ENCODE measurements around the gene HS2ST1. TPM values are rescaled to one million over a fixed set of nuclear protein-coding genes. Genes with fewer than 3 reads are reported as not detected.

HS2ST1 gene
- total and polyA plus RNA-seq, 2 experiments from 2014 or later: 6.7 to 17.1 TPM

DNA sequence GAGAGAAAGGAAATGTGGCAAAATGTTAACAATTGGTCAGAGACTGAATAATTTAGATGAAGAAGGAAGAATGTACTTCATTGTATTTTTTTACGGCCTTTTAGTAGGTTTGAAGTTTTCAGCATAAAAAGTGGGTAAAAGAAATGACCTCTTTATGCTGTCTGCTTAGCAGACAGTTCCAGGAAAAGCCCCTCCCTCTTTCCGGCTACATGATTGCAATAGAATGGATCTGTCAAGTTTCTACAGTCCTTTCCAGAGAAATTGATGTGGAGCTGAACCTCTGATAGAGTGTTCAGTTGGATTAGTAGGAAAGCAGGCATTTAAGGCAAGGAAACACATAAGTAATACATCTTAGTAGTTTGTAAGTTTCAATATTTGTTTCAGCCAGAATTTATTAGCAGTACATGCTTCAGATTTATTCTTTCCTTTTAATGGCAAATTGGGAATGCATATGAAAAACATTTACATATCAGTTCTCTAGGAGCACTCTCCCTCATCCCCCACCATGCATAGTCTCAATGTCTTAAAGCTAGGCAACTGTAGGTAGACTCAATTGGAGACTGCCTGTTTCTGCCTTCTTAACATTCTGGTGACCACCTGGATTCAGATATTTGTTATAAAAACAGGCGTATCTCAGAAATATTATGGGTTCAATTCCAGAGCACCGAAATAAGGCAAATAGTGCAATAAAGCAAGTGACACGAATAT lies 36.4 kb downstream of the HS2ST1 start:
- H3K4me3 Mint-ChIP-seq: no peak overlapping the region
- 0 out of 3 replicates have a peak, but pooled peaks cover 2% of the 10 kb centered on the region for H3K36me3 Mint-ChIP-seq (ENCODE audit: low read depth)
- Histone ChIP-seq H2AFZ (no peak overlapping the region), H3K4me3 (no peak overlapping the region), H3K79me2 (replicated peaks; ENCODE audit: insufficient read depth) (peaks cover 100% of the 10 kb centered on the region), H3K4me2 (peak overlapping the region; percentile 39), H3K9me2 (ENCODE audit: insufficient read depth) (no peaks in the 10 kb centered on the region), H3K27ac (ENCODE audit: low read depth) (no peak overlapping the region), H3K4me1 (ENCODE audit: insufficient read depth) (peaks cover 15% of the 10 kb centered on the region), H4K20me1 (replicated peaks; ENCODE audit: insufficient read depth) (peaks cover 9% of the 10 kb centered on the region), H3K27me3 (ENCODE audit: insufficient read depth) (no peaks in the 10 kb centered on the region), H3K36me3 (ENCODE audit: insufficient read depth) (no peaks in the 10 kb centered on the region), H3F3A (replicated peaks; ENCODE audit: low read depth) (no peaks in the 10 kb centered on the region)
- peaks cover 22% of the 10 kb centered on the region for H3K4me1 Mint-ChIP-seq
- TF ChIP-seq EZH2phosphoT487 (IDR thresholded peaks at IDR 0.05; ENCODE audit: unreplicated experiment): no peak
- TF ChIP-seq STAT1 (IDR thresholded peaks at IDR 0.05; ENCODE audit: unreplicated experiment): no peak
- no peak for TF ChIP-seq NANOG (IDR thresholded peaks at IDR 0.05; ENCODE audit: borderline replicate concordance)
- TF ChIP-seq, protein P1, sequence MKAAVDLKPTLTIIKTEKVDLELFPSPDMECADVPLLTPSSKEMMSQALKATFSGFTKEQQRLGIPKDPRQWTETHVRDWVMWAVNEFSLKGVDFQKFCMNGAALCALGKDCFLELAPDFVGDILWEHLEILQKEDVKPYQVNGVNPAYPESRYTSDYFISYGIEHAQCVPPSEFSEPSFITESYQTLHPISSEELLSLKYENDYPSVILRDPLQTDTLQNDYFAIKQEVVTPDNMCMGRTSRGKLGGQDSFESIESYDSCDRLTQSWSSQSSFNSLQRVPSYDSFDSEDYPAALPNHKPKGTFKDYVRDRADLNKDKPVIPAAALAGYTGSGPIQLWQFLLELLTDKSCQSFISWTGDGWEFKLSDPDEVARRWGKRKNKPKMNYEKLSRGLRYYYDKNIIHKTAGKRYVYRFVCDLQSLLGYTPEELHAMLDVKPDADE (IDR thresholded peaks at IDR 0.05): no peak
- no peak for TF ChIP-seq ZNF331 (CRISPR knock-in tag; IDR thresholded peaks at IDR 0.05; ENCODE audit: low read depth)
- no peak for TF ChIP-seq JUNB (IDR thresholded peaks at IDR 0.05; ENCODE audit: unreplicated experiment)
- TF ChIP-seq ZNF114 (CRISPR knock-in tag; IDR thresholded peaks at IDR 0.05): no peak
- no peak for TF ChIP-seq CTCF (conservative IDR thresholded peaks at IDR 0.05; ENCODE audit: low read depth in 2 of 2)
- TF ChIP-seq, protein P2, sequence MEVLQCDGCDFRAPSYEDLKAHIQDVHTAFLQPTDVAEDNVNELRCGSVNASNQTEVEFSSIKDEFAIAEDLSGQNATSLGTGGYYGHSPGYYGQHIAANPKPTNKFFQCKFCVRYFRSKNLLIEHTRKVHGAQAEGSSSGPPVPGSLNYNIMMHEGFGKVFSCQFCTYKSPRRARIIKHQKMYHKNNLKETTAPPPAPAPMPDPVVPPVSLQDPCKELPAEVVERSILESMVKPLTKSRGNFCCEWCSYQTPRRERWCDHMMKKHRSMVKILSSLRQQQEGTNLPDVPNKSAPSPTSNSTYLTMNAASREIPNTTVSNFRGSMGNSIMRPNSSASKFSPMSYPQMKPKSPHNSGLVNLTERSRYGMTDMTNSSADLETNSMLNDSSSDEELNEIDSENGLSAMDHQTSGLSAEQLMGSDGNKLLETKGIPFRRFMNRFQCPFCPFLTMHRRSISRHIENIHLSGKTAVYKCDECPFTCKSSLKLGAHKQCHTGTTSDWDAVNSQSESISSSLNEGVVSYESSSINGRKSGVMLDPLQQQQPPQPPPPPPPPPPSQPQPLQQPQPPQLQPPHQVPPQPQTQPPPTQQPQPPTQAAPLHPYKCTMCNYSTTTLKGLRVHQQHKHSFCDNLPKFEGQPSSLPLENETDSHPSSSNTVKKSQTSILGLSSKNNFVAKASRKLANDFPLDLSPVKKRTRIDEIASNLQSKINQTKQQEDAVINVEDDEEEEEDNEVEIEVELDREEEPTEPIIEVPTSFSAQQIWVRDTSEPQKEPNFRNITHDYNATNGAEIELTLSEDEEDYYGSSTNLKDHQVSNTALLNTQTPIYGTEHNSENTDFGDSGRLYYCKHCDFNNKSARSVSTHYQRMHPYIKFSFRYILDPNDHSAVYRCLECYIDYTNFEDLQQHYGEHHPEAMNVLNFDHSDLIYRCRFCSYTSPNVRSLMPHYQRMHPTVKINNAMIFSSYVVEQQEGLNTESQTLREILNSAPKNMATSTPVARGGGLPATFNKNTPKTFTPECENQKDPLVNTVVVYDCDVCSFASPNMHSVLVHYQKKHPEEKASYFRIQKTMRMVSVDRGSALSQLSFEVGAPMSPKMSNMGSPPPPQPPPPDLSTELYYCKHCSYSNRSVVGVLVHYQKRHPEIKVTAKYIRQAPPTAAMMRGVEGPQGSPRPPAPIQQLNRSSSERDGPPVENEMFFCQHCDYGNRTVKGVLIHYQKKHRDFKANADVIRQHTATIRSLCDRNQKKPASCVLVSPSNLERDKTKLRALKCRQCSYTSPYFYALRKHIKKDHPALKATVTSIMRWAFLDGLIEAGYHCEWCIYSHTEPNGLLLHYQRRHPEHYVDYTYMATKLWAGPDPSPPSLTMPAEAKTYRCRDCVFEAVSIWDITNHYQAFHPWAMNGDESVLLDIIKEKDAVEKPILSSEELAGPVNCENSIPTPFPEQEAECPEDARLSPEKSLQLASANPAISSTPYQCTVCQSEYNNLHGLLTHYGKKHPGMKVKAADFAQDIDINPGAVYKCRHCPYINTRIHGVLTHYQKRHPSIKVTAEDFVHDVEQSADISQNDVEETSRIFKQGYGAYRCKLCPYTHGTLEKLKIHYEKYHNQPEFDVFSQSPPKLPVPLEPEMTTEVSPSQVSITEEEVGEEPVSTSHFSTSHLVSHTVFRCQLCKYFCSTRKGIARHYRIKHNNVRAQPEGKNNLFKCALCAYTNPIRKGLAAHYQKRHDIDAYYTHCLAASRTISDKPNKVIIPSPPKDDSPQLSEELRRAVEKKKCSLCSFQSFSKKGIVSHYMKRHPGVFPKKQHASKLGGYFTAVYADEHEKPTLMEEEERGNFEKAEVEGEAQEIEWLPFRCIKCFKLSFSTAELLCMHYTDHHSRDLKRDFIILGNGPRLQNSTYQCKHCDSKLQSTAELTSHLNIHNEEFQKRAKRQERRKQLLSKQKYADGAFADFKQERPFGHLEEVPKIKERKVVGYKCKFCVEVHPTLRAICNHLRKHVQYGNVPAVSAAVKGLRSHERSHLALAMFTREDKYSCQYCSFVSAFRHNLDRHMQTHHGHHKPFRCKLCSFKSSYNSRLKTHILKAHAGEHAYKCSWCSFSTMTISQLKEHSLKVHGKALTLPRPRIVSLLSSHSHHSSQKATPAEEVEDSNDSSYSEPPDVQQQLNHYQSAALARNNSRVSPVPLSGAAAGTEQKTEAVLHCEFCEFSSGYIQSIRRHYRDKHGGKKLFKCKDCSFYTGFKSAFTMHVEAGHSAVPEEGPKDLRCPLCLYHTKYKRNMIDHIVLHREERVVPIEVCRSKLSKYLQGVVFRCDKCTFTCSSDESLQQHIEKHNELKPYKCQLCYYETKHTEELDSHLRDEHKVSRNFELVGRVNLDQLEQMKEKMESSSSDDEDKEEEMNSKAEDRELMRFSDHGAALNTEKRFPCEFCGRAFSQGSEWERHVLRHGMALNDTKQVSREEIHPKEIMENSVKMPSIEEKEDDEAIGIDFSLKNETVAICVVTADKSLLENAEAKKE (CRISPR knock-in tag; IDR thresholded peaks at IDR 0.05): no peak
- no peak for TF ChIP-seq POLR2AphosphoS5 (IDR thresholded peaks at IDR 0.05; ENCODE audit: low read depth)
- TF ChIP-seq CREB1 (CRISPR knock-in tag; IDR thresholded peaks at IDR 0.05; ENCODE audit: low read depth): no peak
- no peak for TF ChIP-seq EZH2 (IDR thresholded peaks at IDR 0.05; ENCODE audit: low read depth, unreplicated experiment)
- TF ChIP-seq REST (IDR thresholded peaks at IDR 0.05; ENCODE audit: unreplicated experiment): no peak
- no peak for DNase-seq (ENCODE audit: low spot score)
- no peaks in the 10 kb centered on the region for H3K27me3 Mint-ChIP-seq (ENCODE audit: insufficient read depth, low read depth, poor library complexity)
- no peaks in the 10 kb centered on the region for H3K9me3 Mint-ChIP-seq
- no peak overlapping the region for H3K27ac Mint-ChIP-seq
- no peak for ATAC-seq
